ENCODE results near the gene WNT3.
"Not testable (repeated sequence)": the region's sequence is repeated elsewhere in the genome, so short reads cannot be mapped to it uniquely, and the experiment has no call there.

WNT3 gene

DNA sequence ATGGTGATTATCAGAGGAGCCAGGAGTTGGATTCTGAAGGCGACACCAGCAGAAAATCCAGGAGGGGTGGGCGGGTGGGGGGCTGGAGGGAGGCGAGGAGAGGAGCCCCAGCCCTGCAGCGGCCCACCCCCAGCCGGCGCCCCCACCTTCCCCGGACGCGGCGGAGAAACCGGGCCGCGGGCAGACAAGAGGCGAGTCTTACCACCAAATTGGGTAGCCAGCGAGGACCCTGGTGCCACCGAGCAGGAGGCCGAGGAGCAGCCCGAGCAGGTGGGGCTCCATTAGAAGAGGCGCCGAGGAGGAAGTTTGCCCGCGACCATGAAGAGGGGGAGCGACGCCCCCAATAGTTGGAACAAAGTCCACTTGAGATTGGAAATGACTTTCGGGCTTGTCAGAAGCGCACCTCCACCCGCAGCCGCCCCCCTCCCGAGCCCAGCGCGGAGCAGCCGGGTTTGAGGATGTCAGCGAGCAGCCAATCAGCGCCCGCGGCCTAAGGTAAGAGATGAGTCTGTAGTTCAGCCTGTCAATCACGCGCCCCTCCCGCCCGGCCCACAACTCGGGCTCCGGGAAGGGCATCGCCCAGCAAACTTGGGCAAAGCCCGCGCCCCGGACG lies at the start of gene WNT3:
WNT3 (minus strand) TSS at position 377 of the 613 bp plus-strand sequence; CDS start at position 282, 95 bp downstream.
- peak; percentile 53 to 56 for DNase-seq

DNA sequence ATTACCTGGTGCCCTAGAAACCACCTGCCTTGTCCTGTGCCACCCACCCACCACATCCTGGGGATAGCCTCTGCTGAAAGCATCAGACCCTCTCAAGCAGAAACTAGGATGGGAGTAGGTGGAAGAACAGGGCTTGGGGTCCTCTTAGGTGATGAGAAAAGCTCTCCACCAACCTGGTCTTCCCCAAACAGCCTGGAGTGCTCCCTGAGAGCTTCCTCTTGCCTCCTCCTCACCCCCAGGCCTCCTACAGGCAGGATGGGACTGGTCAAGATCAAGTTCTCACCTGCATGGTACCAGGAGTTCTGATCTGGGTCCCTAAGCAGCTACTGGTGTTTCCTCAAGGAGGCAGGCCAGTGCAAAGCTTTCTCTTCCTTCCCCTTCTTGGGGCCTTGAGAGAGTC lies 48.3 kb upstream of the WNT3 start:
- no peak for DNase-seq

GRCh38 chr17:46866325-46866724 lies 47.8 kb upstream of the WNT3 start:
- no peak for DNase-seq

GRCh38 chr17:46865100-46865499 lies 46.6 kb upstream of the WNT3 start:
- no peak for DNase-seq

GRCh38 chr17:46863383-46864121 lies 45.1 kb upstream of the WNT3 start:
- no peak for DNase-seq

DNA sequence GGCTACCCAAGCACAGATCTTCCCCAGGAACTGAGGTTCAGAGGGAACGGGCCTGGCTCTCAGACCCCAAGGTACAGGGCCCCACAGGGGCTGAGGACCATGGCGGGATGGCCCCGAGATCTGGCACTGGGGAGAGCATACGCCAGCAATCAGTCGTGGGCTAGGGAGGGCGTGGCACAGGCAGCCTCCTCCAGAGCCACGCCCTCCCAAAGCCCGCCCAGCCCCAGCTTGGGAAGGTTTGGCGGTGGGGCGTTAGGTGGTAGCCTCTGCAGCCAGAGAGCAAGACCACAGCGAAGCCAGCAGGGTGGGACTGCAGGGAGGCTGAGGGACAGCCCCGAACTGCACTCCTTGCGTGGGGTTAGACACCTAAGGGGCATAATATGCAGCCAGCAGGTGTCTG lies 44.5 kb upstream of the WNT3 start:
- DNase-seq = no peak

GRCh38 chr17:46859996-46860395 lies 41.5 kb upstream of the WNT3 start:
- no peak for DNase-seq

DNA sequence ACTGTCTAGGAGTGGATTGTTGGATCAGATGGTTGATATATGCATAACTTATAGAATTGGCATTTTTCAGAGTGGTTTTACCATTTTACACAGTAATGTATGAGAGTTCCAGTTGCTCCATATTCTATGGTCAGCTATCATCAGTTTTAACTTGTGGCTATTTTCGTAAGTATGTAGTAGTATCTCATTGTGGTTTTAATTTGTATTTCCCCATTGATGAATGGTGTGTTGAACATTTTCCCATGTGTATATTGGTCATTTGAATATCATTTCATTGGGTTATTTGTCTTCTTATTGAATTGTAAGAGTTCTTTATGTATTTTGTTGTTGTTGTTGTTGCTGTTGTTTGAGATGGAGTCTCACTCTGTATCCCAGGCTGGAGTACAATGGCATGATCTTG lies 39.1 kb upstream of the WNT3 start:
- no peak for DNase-seq

DNA sequence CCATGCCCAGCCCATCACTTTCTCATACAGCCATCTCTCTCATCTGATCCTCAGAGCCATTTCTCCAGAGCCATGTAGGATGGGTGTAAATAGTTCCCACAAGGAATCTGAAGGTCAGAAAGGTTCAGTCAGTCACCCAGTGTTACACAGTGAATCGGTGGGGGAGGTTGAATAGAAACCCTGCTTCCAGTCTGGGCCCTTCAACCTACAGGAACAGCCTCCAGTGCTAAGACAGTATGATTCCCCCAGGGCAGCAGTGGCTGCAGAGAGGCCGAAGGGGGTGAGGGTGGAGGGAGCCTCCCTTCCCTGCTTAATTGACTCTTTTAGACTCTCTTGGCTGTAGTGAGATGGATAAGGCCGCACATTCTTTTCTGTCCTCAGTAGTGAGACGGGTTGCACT lies 36.5 kb upstream of the WNT3 start:
- DNase-seq = no peak

GRCh38 chr17:46854515-46854914 lies 36.0 kb upstream of the WNT3 start:
- DNase-seq = no peak

DNA sequence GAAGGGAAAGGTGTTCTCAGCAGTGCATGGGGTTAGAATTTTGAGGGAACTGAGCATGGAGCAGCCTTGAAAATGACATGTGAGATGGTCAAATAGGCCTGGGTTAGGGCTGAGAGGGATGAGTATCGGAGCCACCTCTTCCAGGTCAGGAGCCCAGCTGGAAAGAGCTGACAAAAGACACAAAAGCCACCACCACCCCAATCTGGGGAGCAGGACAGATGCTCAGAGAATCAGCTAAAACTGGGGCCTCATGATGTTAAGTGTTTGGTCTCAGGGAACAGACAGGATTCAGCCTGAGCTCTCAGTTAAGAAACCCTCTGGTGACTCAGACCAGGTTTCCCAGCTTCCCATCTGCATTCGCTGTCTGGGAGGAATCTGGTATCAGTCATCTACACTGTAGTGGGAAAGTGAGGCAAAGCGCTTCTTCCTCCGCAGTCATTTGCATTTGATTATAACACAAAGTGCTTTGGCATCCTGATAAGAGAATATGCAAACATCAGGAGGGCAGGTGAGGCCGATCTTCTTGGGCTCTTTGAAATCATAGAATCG lies 35.5 kb upstream of the WNT3 start:
- DNase-seq = no peak

GRCh38 chr17:46851029-46851741 lies 32.7 kb upstream of the WNT3 start, which contains the start of gene WNT9B:
Gene WNT9B (plus strand): TSS chr17:46851583. CDS start chr17:46851639, 56 bp downstream.
- no peak for DNase-seq

- DNase-seq = no peak
Measured at GRCh38 chr17:46850688-46851028, 32.2 kb upstream of the WNT3 start.

- DNase-seq = no peak
Measured at GRCh38 chr17:46848534-46848933, 30.0 kb upstream of the WNT3 start.

DNA sequence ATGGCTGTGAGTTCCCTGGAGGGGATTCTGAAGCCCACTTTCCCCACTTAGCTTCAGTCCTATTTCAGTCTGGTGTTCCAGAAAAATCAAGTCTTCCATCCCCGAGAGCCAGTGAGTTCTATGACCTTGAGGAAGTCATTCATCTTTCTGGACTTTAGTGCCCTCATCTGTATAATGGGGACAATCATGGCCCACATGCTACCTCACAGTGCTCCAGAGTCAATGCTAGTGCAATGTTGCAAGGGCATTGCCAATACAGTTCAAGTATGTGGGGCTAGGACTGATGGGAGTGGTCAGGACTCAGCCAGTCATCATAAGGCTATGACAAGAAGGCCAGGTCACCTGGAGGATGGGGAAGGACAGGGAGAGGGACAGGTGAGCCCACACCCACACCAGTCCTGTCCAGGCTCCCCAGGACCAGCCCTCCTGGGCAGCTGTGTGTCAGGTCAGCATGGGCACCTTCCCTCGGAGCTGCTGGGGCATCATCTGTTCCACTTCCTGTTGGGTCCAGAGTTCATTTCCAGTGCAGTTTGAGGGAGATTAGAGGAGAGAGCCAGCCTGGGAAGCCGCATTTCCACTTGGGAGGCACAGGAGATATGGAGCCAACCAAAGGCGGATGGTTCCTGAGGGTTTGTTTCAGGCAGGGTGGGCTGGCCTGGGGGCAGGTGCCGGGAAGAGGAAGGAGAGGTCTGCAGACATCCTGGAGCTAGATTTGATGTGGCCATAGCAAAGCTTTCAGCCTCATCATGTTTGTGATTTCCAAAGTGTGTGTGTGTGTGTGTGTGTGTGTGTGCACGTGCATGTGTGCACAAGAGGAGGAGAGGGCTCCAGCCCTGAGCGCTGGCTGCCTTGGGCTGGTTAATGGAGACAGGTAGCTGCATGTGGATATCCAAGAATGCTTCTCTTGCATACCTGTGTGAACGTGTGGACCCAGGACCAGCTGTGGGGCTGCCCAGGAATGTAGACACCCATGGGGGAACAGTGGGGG lies 29.0 kb upstream of the WNT3 start:
- DNase-seq = no peak

DNA sequence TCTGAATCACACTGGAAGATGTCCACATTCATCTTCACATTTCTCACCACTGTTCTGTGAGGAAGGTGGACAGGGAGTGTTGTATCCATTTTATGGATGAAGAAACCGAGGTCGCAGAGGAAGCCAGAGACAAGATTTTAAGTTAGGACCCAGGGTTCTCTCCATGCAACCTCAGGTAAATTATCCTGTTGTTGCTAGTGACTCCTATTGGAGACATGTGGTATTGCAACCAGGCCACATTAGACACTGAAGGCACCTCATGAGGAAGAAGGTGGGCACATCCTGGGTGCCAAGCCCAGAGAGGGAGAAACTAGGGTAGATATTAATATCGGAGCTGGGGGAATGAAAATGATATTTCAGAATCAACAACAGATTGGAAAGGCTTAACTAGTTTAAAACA lies 24.3 kb upstream of the WNT3 start:
- DNase-seq = no peak

GRCh38 chr17:46841561-46842379 lies 23.3 kb upstream of the WNT3 start:
- DNase-seq = no peak

DNA sequence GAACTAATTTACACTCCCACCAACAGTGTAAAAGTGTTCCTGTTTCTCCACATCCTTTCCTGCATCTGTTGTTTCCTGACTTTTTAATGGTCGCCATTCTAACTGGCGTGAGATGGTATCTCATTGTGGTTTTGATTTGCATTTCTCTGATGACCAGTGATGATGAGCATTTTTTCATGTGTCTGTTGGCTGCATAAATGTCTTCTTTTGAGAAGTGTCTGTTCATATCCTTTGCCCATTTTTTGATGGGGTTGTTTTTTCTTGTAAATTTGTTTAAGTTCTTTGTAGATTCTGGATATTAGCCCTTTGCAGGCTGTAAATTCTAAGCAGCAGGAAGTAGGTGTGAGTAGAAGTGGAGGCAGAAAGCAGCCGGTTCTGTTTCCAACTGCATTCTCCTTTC lies 22.1 kb upstream of the WNT3 start:
- DNase-seq = not testable (repeated sequence)

DNA sequence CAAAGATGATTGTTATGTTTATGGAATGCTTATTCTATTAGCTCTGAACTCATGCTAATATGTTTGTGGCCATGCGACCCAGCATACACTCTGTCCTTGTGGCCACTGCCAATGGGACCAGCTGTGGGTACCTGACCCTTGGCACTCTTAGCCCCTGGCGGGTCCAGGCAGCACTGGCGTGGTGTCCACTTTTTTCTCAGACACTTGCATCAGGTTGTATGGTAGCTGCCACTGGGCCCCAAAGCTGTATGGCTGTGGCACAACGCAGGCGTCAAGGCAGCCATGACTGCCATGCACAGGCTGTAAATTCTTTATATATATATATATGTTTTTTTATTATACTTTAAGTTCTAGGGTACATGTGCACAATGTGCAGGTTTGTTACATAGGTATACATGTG lies 20.7 kb upstream of the WNT3 start:
- DNase-seq = no peak

DNA sequence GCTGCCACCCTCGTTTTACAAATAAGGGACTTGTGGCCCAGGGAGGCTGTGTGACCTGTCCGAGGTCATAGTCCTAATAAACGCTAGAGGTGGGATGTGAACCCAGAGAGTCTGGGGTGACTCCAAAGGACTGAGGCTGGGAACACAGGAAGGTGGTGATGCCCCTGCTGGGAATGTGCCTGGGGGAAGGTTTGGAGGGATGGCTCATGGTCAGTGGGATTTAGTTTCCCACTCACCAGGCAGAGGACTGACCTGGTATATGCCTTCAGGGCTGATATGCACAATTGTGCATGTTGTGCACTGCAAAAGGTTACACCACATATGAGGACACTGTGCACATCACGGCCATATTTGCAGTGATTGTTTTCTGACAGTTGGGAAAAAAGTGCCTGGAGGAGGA lies 19.0 kb upstream of the WNT3 start:
- no peak for DNase-seq

DNA sequence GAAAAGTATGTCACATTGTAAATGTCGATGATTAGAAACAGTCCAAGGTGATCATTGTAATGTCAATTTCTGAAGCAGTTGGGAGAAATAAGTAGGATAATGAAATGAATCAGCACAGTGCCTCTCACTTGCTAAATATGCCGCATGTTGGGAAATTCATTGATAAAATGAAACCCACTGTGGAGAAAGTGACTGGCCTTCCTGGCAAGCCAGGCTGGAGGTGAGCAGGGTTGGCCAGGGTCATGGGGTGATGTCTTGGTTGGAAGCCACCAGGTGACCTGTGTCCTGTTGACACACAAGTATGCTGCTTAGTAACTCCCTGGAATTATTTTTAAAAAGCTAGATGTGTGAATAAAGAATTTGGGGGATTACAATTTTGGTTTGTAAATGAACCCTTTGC lies 18.0 kb upstream of the WNT3 start:
- DNase-seq = no peak

GRCh38 chr17:46834846-46835245 lies 16.4 kb upstream of the WNT3 start:
- DNase-seq = no peak
